Left ventricle myocardium inferior (tissue), 1 donor: ENCODE results near the gene CADPS. TPM values are rescaled to one million over a fixed set of nuclear protein-coding genes. Genes with fewer than 3 reads are reported as not detected.

Source experiments
- DNase-seq: peaks from one replicate; pipeline ENCODE4 v3.0.0-alpha.2; 2020
- H3K27ac ChIP-seq: fragments of 200-600 bp; replicated peaks from 2 replicates; pipeline ENCODE4 v1.8.0; 2021
- H3K27me3 ChIP-seq: fragments of 200-600 bp; 2 replicates; pipeline ENCODE4 v1.8.0; 2021; ENCODE audit warnings: low read depth
- H3K36me3 ChIP-seq: fragments of 200-600 bp; 2 replicates; pipeline ENCODE4 v1.8.0; 2021
- H3K4me1 ChIP-seq: fragments of 200-600 bp; 2 replicates; pipeline ENCODE4 v1.8.0; 2021
- H3K4me3 ChIP-seq: fragments of 200-600 bp; 2 replicates; pipeline ENCODE4 v1.8.0; 2021; ENCODE audit warnings: mild to moderate bottlenecking, moderate library complexity
- H3K9me3 ChIP-seq: fragments of 200-600 bp; replicated peaks from 2 replicates; pipeline ENCODE4 v1.8.0; 2021
- intact Hi-C: fragments of 100-400 bp; cut with micrococcal nuclease; formaldehyde crosslinking; loops from one replicate; pipeline ENCODE4 v1.11.0; 2022
- total RNA-seq: library from RNA; stranded (reverse); fragmentation: NEBNext Ultra II Directional; extraction: Animal tissue kit (Norgen Biotek cat#: 25700); gene quantifications from one replicate; pipeline ENCODE4 v1.2.1, GENCODE V29; 2021
- TF ChIP-seq, protein P1 (sequence below): fragments of 200-600 bp; IDR thresholded peaks from 2 replicates; pipeline ENCODE4 v1.8.0; 2021; ENCODE audit warnings: antibody characterized with exemption, mild to moderate bottlenecking, borderline replicate concordance
- donor health status: DM: no; HTN: yes; CAD: no; lungs with severe emphysema.

Gene CADPS
- total RNA-seq, 1 donor from 2014 or later = 25.0 TPM

DNA sequence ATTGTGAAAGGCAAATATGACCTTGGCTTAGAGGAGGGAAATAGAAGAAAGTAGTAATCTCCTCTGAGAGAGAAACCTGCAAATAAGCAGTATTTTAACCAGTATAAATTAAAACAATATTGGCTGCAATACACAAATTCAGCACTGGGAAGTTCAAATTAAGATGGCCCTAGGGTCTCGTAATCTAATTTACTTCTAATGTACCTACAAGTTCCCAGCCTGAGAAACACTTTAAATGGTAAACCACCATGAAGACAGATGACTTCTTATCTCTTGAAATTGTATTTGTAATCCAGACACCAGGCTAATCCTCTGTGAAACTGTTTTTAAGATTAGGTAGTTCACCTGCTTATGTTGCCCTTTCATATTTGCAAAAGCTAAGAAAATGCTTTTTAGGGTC lies 199.7 kb downstream of the CADPS start:
- TF ChIP-seq, protein P1, sequence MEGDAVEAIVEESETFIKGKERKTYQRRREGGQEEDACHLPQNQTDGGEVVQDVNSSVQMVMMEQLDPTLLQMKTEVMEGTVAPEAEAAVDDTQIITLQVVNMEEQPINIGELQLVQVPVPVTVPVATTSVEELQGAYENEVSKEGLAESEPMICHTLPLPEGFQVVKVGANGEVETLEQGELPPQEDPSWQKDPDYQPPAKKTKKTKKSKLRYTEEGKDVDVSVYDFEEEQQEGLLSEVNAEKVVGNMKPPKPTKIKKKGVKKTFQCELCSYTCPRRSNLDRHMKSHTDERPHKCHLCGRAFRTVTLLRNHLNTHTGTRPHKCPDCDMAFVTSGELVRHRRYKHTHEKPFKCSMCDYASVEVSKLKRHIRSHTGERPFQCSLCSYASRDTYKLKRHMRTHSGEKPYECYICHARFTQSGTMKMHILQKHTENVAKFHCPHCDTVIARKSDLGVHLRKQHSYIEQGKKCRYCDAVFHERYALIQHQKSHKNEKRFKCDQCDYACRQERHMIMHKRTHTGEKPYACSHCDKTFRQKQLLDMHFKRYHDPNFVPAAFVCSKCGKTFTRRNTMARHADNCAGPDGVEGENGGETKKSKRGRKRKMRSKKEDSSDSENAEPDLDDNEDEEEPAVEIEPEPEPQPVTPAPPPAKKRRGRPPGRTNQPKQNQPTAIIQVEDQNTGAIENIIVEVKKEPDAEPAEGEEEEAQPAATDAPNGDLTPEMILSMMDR = no peak
- DNase-seq = no peak
- no peak overlapping the region for H3K27ac ChIP-seq
- H3K36me3 ChIP-seq = no peaks in the 10 kb centered on the region
- no peaks in the 10 kb centered on the region for H3K27me3 ChIP-seq
- no peaks in the 10 kb centered on the region for H3K9me3 ChIP-seq
- peaks cover 2% of the 10 kb centered on the region for H3K4me1 ChIP-seq
- intact Hi-C loops = no loop called here
- no peak overlapping the region for H3K4me3 ChIP-seq

DNA sequence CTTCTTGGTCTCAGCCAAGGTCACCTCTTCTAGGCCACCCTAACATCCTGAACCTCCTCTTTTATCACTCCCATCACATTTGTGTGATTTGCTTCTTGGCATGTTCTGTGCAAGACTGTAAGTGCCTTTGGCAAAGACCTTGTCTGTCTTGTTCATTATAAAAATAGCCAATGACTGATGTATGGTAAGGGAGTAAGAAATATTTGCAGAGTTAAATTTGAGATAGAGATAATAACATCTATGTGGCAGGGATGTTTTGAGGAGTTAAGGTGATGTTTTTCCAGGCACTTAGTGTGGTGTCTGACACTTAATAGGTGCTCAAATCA lies 202.3 kb downstream of the CADPS start:
- intact Hi-C loops = no loop called here
- Histone ChIP-seq H3K27me3 (no peaks in the 10 kb centered on the region), H3K27ac (no peak overlapping the region), H3K4me1 (peaks cover 7% of the 10 kb centered on the region), H3K36me3 (no peaks in the 10 kb centered on the region), H3K4me3 (no peak overlapping the region), H3K9me3 (no peaks in the 10 kb centered on the region)
- DNase-seq = no peak
- TF ChIP-seq, protein P1 = no peak

DNA sequence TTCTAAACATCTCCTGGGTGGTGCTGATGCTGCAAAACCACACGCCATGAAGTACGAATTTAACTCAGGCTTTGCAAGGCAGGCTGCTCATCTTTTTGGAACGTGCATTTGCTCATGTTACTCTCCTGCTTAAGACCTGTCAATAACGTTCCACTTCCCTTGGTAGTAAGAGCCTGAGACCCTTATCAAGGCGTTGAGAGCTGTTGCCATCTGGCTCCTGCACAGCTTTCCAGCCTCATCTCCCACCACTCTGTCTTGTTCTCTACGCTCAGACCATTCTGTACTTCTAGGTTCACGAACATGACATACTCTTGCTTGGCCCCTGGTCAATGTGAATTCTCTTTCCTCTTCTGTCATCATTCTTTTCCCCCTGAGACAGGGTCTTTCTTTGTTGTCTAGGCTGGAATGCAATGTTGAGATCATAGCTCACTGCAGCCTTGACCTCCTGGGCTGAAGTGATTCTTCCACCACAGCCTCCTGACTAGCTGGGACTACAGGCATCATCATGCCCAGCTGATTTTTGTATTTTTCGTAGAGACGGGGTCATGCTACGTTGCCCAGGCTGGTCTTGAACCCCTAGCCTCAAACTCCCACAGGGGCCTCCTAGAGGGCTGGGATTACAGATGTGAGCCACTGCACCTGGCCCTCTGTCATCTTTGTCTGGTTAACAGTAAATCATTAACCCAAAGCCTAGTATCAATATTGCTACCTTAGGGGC lies 202.8 kb downstream of the CADPS start:
- no peak for DNase-seq
- TF ChIP-seq, protein P1 = no peak
- H3K36me3 ChIP-seq = no peaks in the 10 kb centered on the region
- H3K4me1 ChIP-seq = peaks cover 7% of the 10 kb centered on the region
- H3K9me3 ChIP-seq = no peaks in the 10 kb centered on the region
- intact Hi-C loops = no loop called here
- no peaks in the 10 kb centered on the region for H3K27me3 ChIP-seq
- H3K4me3 ChIP-seq = no peak overlapping the region
- no peak overlapping the region for H3K27ac ChIP-seq

DNA sequence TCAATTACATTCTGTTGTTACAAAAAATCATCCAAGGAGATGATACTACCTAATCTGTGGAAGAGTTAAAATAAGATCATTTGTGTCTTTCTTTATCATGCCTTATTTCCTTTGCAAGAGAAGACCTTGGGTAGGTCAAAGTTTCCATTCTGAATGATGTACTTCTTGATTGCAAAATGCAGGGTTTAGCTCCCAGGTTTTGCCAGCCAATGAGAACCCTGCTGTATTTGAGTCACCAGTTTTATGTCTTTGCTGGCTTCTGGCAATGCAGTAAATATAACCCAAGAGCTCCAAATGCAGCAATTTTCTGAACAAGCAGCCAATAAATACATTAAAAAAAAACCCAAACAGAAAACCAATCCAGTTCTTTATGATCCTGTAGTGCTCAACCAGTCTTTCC lies 204.9 kb downstream of the CADPS start:
- Histone ChIP-seq H3K36me3 (no peaks in the 10 kb centered on the region), H3K4me3 (no peak overlapping the region), H3K27me3 (peaks cover 7% of the 10 kb centered on the region), H3K4me1 (peaks cover 13% of the 10 kb centered on the region), H3K9me3 (no peaks in the 10 kb centered on the region), H3K27ac (no peak overlapping the region)
- DNase-seq = no peak
- intact Hi-C loops = no loop called here
- TF ChIP-seq, protein P1 = no peak

DNA sequence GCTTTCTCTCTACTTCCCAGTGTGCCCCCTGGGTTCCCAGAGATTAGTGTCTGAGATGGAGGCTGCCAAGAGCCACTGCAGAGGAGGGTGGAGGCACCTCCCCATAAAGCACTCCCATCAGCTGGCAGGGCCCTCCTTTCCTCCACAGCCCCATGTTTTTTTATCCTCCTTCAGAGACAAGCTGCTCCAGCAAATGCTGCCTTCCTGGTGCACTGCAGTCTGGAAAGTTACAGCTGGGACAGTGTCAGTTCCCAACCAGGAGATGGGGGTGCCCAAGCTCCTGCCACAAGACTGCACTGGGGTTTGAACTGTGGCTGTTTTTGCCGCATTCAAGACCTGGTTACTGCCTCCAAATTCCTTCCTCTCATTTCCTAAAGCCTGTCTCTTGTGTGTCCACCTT lies 206.1 kb downstream of the CADPS start:
- Histone ChIP-seq H3K9me3 (no peaks in the 10 kb centered on the region), H3K4me1 (peaks cover 14% of the 10 kb centered on the region), H3K4me3 (no peak overlapping the region), H3K27me3 (peaks cover 7% of the 10 kb centered on the region), H3K27ac (no peak overlapping the region), H3K36me3 (no peaks in the 10 kb centered on the region)
- DNase-seq = no peak
- intact Hi-C loops = loop anchor here (5.0 kb wide), 1 partner anchor 523 kb away; no protein-coding TSS in a partner anchor
- TF ChIP-seq, protein P1 = no peak
